Heart right ventricle (tissue), 16 donors: ENCODE measurements around the gene TNMD. TPM values are rescaled to one million over a fixed set of nuclear protein-coding genes. Genes with fewer than 3 reads are reported as not detected.

ENCODE experiments used
- ATAC-seq, 8 donors: fragments of 200-7000 bp; cut with Tn5 transposase; one replicate each; pipeline ENCODE4 v1.9.1; 2020; ENCODE audit warnings: mild to moderate bottlenecking in 8 of 8, moderate library complexity in 8 of 8, moderate number of reproducible peaks in 1 of 8
- DNase-seq, 2 donors: peaks; one replicate each; pipeline ENCODE4 v3.0.0-alpha.2; 2020
- H3K27ac ChIP-seq, 10 donors: fragments of 200-600 bp; sonication (generic) in 2 of 10; one replicate each; pipeline versions ENCODE4 v1.5.0 to v1.8.0; 2020 to 2022; ENCODE audit warnings: mild to moderate bottlenecking in 3 of 10
- H3K27me3 ChIP-seq, 7 donors: fragments of 200-600 bp; one replicate each; pipeline ENCODE4 v1.8.0; 2021 to 2022; ENCODE audit warnings: mild to moderate bottlenecking in 2 of 7
- H3K36me3 ChIP-seq, 9 donors: fragments of 200-600 bp; sonication (generic) in 1 of 9; one replicate each; pipeline versions ENCODE4 v1.5.0 to v1.8.0; 2020 to 2022; ENCODE audit warnings: mild to moderate bottlenecking in 2 of 9
- H3K4me1 ChIP-seq, 9 donors: fragments of 200-600 bp; sonication (generic) in 1 of 9; one replicate each; pipeline versions ENCODE4 v1.5.0 to v1.8.0; 2020 to 2022; ENCODE audit warnings: mild to moderate bottlenecking in 4 of 9
- H3K4me3 ChIP-seq, 10 donors: fragments of 200-600 bp; sonication (generic) in 2 of 10; one replicate each; pipeline versions ENCODE4 v1.5.0 to v1.8.0; 2020 to 2022; ENCODE audit warnings: mild to moderate bottlenecking in 7 of 10, moderate library complexity in 2 of 10
- H3K9me3 ChIP-seq, 11 donors: fragments of 200-600 bp in 10 of 11; sonication (generic) in 2 of 11; one replicate each; pipeline versions ENCODE4 v1.5.0 to v1.8.0; 2013 to 2022; ENCODE audit warnings: mild to moderate bottlenecking in 2 of 11, control low read depth in 1 of 11, moderate library complexity in 1 of 11
- CTCF ChIP-seq, 9 donors: fragments of 200-600 bp; sonication (generic) in 2 of 9; IDR thresholded peaks; one replicate each; pipeline versions ENCODE4 v1.5.0 to v1.8.0; 2021 to 2022; ENCODE audit warnings: antibody characterized with exemption in 9 of 9, mild to moderate bottlenecking in 5 of 9, moderate library complexity in 1 of 9
- WGBS, 2 donors: extraction: QIAGEN DNeasy Blood & Tissue Kit; methylation state at CpG; one replicate each; pipeline ENCODE4 v1.1.7; 2013; ENCODE audit warnings: inconsistent platforms in 1 of 2; 5-methylcytosine and 5-hydroxymethylcytosine counted together
- intact Hi-C, 10 donors: fragments of 100-400 bp; cut with DNase I; formaldehyde crosslinking; loops; one replicate each; pipeline versions ENCODE4 v1.11.1 to v1.14.2; 2022
- polyA plus RNA-seq, 2 donors: library from polyadenylated mRNA; stranded (reverse); fragments of 200-250 nt; gene quantifications; one replicate each; pipeline ENCODE4 v1.2.3, GENCODE V29; 2013
- total RNA-seq, 10 donors: library from RNA; stranded (reverse); fragmentation: NEBNext Ultra II Directional in 3 of 10; extraction: Animal tissue kit (Norgen Biotek cat#: 25700) in 3 of 10; gene quantifications; one replicate each; pipeline versions ENCODE4 v1.2.1 to v1.2.4, GENCODE V29; 2021 to 2023
- donor health status: Arrhythmogenic right ventricular cardiomyopathy.
- donor health status: ischemic (EF 13 %, LVEDD 7.1; RV severe dilation, severe dysfunction).
- donor health status: healthy with polysubstance abuse.
- donor health status: DM: no; HTN: yes; CAD: no.
- donor health status: DM: no; HTN: no; CAD: no.
- donor health status: ischemic (EF 25% LVEDD 6.9; RV normal size, moderate dysfunction).
- donor health status: ischemic (EF 25% LVEDD 5.7; RV mildly dilated, moderate dysfunction).
- donor health status: healthy.
- donor health status: DM: yes; HTN: yes; CAD: no.
- donor health status: Ischemic cardiomyopathy.
- donor health status: ischemic (EF 35%, LVEDD 5.7; RV mildly dilated, moderate dysfunction).
- donor health status: nonischemic (EF 11% LVEDD 7.7; RV severe dilation, severe dysfunction).
- donor health status: DM: yes; HTN: yes; CAD: no.
- donor health status: PGD.
- donor health status: ischemic (EF 29% LVEDD 5.4; RV normal size, mild dysfunction).
- donor health status: nonischemic (EF 23%, LVEDD 6.1; RV moderate dilation, normal function).

Gene TNMD
- total and polyA plus RNA-seq, 12 donors, result 0.10 to 1.6 (median 0.62) TPM; not detected in 3

GRCh38 chrX:100642290-100642689 is 57.6 kb downstream of the TNMD start:
- H3K4me3 ChIP-seq, result no peak overlapping the region
- TF ChIP-seq CTCF (IDR thresholded peaks at IDR 0.05), result no peak
- ATAC-seq (no peak), DNase-seq (no peak)
- intact Hi-C loops, result no loop called here
- H3K9me3 ChIP-seq, result no peaks in the 10 kb centered on the region
- H3K36me3 ChIP-seq, result no peaks in the 10 kb centered on the region
- WGBS, 2 donors, result 64 to 71% methylated on average over 3 of the region's 3 CpGs
- H3K27me3 ChIP-seq, result peaks cover 0 to 90% (median 0%) of the 10 kb centered on the region in 7 donors
- peaks cover 0 to 4% (median 0%) of the 10 kb centered on the region in 9 donors for H3K4me1 ChIP-seq
- no peak overlapping the region for H3K27ac ChIP-seq

GRCh38 chrX:100643212-100643611 is 58.5 kb downstream of the TNMD start:
- peaks cover 0 to 80% (median 0%) of the 10 kb centered on the region in 7 donors for H3K27me3 ChIP-seq
- H3K4me1 ChIP-seq, result peaks cover 0 to 12% (median 0%) of the 10 kb centered on the region in 9 donors
- WGBS, 2 donors, result 92 to 93% methylated on average over 11 of the region's 11 CpGs
- peak overlapping the region in 6 of 10 donors; percentile 12 to 76 (median 64) for H3K27ac ChIP-seq
- no peaks in the 10 kb centered on the region for H3K9me3 ChIP-seq
- DNase-seq (no peak), ATAC-seq (no peak)
- intact Hi-C loops, result no loop called here
- TF ChIP-seq CTCF (IDR thresholded peaks at IDR 0.05), result no peak
- H3K36me3 ChIP-seq, result no peaks in the 10 kb centered on the region
- no peak overlapping the region for H3K4me3 ChIP-seq

DNA sequence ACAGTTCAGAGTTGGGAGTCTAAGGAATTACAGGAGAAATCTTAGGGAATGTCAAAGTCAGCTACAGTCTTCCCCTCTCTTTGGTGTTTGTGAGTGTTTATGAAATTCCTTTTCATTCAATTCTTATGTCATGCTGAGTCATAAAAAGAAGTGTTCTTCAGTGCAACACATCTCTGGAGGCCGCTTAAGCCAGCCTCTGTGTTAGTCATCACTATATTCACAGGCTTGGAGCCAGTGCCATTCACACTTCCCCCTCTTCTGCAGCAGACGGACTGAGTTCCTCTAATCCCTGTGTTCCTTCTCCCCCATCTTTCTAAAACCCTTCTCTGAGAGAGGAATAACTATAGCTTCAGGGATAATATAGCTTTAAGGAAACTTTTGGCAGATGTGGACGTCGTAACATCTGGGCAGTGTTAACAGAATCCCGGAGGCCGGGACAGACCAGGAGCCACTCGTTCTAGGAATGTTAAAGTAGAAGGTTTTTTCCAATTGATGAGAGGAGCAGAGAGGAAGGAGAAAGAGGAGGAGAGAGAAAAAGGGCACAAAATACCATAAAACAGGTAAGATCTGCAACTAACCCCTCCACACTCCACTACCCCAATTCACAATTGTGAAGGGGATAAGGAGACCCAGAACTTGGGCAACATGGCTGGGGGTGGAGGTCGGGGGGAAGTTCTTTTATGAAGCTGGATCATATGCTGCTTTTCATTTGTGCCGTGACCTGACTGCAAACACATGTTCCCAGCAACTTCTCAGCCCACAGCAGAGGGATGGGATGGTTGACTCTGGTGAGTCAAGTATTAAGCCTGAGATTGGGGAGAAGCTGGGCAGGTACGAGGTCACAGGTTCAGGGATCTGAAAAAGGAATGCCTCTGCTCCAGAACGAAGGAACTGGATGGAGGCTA is 59.5 kb downstream of the TNMD start, which contains the start of gene SRPX2:
Gene SRPX2 (plus strand): TSS at position 244 of the 905 bp plus-strand sequence. CDS start 2,124 bp downstream, outside the sequence.
- H3K27ac ChIP-seq, result peak within 1 kb of the TSS in 8 of 10 donors; percentile 27 to 88 (median 62)
- intact Hi-C loops, result no loop called here
- H3K4me3 ChIP-seq, result peak within 1 kb of the TSS in 9 of 10 donors; percentile 16 to 47 (median 32)
- ATAC-seq, result peak in 7 of 8 donors; percentile 80 to 89 (median 85)
- DNase-seq, result peak in 1 of 2 donors; percentile 24
- TF ChIP-seq CTCF (IDR thresholded peaks at IDR 0.05), result no peak
- H3K9me3 ChIP-seq, result no peaks in the 10 kb centered on the region
- no peaks in the 10 kb centered on the region for H3K36me3 ChIP-seq
- H3K4me1 ChIP-seq, result peaks cover 0 to 18% (median 0%) of the 10 kb centered on the region in 9 donors
- WGBS, 2 donors, result 43 to 49% methylated on average over 11 of the region's 11 CpGs
- peaks cover 0 to 80% (median 0%) of the 10 kb centered on the region in 7 donors for H3K27me3 ChIP-seq

GRCh38 chrX:100645106-100645505 is 60.4 kb downstream of the TNMD start:
- H3K27ac ChIP-seq, result peak overlapping the region in 8 of 10 donors; percentile 27 to 88 (median 57)
- H3K27me3 ChIP-seq, result peaks cover 0 to 75% (median 0%) of the 10 kb centered on the region in 7 donors
- 66 to 70% methylated on average over 4 of the region's 4 CpGs for WGBS, 2 donors
- no peaks in the 10 kb centered on the region for H3K36me3 ChIP-seq
- DNase-seq (no peak), ATAC-seq (no peak)
- TF ChIP-seq CTCF (IDR thresholded peaks at IDR 0.05), result no peak
- H3K4me3 ChIP-seq, result peak overlapping the region in 9 of 10 donors; percentile 16 to 47 (median 32)
- intact Hi-C loops, result no loop called here
- H3K9me3 ChIP-seq, result no peaks in the 10 kb centered on the region
- peaks cover 0 to 26% (median 1%) of the 10 kb centered on the region in 9 donors for H3K4me1 ChIP-seq
